SK-N-SH treated with all-trans-retinoic acid at 6 μM for 48 hours (cell line): ENCODE measurements around the gene SIX5.

ENCODE experiments used
- ARNTL ChIP-seq: fragments of 450-650 bp; formaldehyde crosslinking; IDR thresholded peaks from 2 replicates; pipeline ENCODE4 v1.5.0; 2020; ENCODE audit warnings: low read depth, mild to moderate bottlenecking, moderate library complexity, borderline replicate concordance
- CSDC2 ChIP-seq: fragments of 250-450 bp; sonication (Bioruptor Pico); IDR thresholded peaks from 2 replicates; pipeline ENCODE4 v1.5.0; 2020; ENCODE audit warnings: mild to moderate bottlenecking, moderate library complexity
- ESRRG ChIP-seq: fragments of 250-450 bp; sonication (Bioruptor Pico); IDR thresholded peaks from 2 replicates; pipeline ENCODE4 v1.6.1; 2021; ENCODE audit warnings: mild to moderate bottlenecking
- RARB ChIP-seq: fragments of 250-450 bp; sonication (Bioruptor Pico); IDR thresholded peaks from 2 replicates; pipeline ENCODE4 v1.8.0; 2021; ENCODE audit warnings: mild to moderate bottlenecking, moderate library complexity
- SNAI2 ChIP-seq: fragments of 250-450 bp; sonication (Bioruptor Pico); IDR thresholded peaks from 2 replicates; pipeline ENCODE4 v1.5.0; 2020; ENCODE audit warnings: mild to moderate bottlenecking, moderate library complexity
- TCF4 ChIP-seq: fragments of 250-450 bp; sonication (Bioruptor Pico); IDR thresholded peaks from 2 replicates; pipeline ENCODE4 v1.8.0; 2021; ENCODE audit warnings: mild to moderate bottlenecking, moderate library complexity, borderline replicate concordance
- ZFP3 ChIP-seq: fragments of 250-450 bp; sonication (Bioruptor Pico); IDR thresholded peaks from 2 replicates; pipeline ENCODE4 v1.5.0; 2020; ENCODE audit warnings: mild to moderate bottlenecking, moderate library complexity
- ZNF8 ChIP-seq: fragments of 450-650 bp; formaldehyde crosslinking; IDR thresholded peaks from 2 replicates; pipeline ENCODE4 v1.5.0; 2020; ENCODE audit warnings: mild to moderate bottlenecking, moderate library complexity
- TF ChIP-seq, protein P1 (sequence below): fragments of 250-450 bp; sonication (Bioruptor Pico); IDR thresholded peaks from 2 replicates; pipeline ENCODE4 v1.5.1; 2020; ENCODE audit warnings: low read depth, mild to moderate bottlenecking, moderate library complexity

- TF ChIP-seq ESRRG, result no peak
- TF ChIP-seq RARB, result no peak
- TF ChIP-seq ZFP3 (CRISPR knock-in tag), result no peak
- TF ChIP-seq ZNF8 (CRISPR knock-in tag), result no peak
- no peak for TF ChIP-seq ARNTL (CRISPR knock-in tag)
- TF ChIP-seq SNAI2 (CRISPR knock-in tag), result no peak
- TF ChIP-seq TCF4 (CRISPR knock-in tag), result no peak
- no peak for TF ChIP-seq CSDC2 (CRISPR knock-in tag)
- TF ChIP-seq, protein P1, sequence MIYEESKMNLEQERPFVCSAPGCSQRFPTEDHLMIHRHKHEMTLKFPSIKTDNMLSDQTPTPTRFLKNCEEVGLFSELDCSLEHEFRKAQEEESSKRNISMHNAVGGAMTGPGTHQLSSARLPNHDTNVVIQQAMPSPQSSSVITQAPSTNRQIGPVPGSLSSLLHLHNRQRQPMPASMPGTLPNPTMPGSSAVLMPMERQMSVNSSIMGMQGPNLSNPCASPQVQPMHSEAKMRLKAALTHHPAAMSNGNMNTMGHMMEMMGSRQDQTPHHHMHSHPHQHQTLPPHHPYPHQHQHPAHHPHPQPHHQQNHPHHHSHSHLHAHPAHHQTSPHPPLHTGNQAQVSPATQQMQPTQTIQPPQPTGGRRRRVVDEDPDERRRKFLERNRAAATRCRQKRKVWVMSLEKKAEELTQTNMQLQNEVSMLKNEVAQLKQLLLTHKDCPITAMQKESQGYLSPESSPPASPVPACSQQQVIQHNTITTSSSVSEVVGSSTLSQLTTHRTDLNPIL (CRISPR knock-in tag), result no peak
Measured at GRCh38 chr19:45767881-45768654, 984 bp downstream of the SIX5 start.
